ENCODE measurements around the gene MED12L.

DNA sequence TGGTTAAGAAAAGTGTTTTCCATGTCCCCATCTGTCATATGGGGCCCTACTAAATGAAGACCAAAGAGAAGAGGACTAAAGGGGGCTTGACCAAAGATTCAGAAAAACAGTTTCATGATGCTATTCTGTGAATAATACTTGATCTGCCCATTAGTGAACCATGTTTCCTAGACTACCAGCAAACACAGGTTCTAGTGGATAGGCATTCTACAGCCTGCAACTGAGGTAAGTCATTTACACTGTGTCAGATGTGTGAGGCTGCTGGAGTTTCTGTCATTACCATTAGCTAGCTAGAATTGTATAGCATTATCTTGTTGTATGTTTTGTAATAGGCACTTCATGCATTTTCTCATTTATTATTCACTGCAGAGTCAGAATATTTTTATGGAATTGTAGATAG lies 111.0 kb downstream of the MED12L start:
- TF ChIP-seq POLR2AphosphoS5 (IDR thresholded peaks at IDR 0.05): no peak
- TF ChIP-seq, protein P1, sequence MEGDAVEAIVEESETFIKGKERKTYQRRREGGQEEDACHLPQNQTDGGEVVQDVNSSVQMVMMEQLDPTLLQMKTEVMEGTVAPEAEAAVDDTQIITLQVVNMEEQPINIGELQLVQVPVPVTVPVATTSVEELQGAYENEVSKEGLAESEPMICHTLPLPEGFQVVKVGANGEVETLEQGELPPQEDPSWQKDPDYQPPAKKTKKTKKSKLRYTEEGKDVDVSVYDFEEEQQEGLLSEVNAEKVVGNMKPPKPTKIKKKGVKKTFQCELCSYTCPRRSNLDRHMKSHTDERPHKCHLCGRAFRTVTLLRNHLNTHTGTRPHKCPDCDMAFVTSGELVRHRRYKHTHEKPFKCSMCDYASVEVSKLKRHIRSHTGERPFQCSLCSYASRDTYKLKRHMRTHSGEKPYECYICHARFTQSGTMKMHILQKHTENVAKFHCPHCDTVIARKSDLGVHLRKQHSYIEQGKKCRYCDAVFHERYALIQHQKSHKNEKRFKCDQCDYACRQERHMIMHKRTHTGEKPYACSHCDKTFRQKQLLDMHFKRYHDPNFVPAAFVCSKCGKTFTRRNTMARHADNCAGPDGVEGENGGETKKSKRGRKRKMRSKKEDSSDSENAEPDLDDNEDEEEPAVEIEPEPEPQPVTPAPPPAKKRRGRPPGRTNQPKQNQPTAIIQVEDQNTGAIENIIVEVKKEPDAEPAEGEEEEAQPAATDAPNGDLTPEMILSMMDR (IDR thresholded peaks at IDR 0.05): no peak

Data from breast epithelium (tissue), 3 donors.